HepG2 (cell line): ENCODE measurements around the gene FITM1. TPM values are rescaled to one million over a fixed set of nuclear protein-coding genes. Genes with fewer than 3 reads are reported as not detected.
A peak's percentile ranks its signal among the peaks of the same experiment; 100 is the strongest.

Experiments used
- ARHGAP35 ChIP-seq: sonication (generic); formaldehyde crosslinking; IDR thresholded peaks from 2 replicates; pipeline ENCODE4 v1.9.0; 2022; ENCODE audit warnings: mild to moderate bottlenecking, inconsistent platforms, moderate library complexity, missing genetic modification reagents, borderline replicate concordance
- EEA1 ChIP-seq: sonication (generic); formaldehyde crosslinking; IDR thresholded peaks from 2 replicates; pipeline ENCODE4 v1.5.1; 2020; ENCODE audit warnings: mild to moderate bottlenecking, missing genetic modification reagents, borderline replicate concordance
- EZH2 ChIP-seq: conservative IDR thresholded peaks from 2 replicates; pipeline ENCODE4 v1.6.1; 2012; ENCODE audit warnings: mild to moderate bottlenecking, low read depth, low read length, moderate library complexity
- FLYWCH1 ChIP-seq: sonication (generic); formaldehyde crosslinking; IDR thresholded peaks from 2 replicates; pipeline ENCODE4 v1.8.1; 2023; ENCODE audit warnings: mild to moderate bottlenecking, missing genetic modification reagents
- MLLT10 ChIP-seq: sonication (generic); formaldehyde crosslinking; IDR thresholded peaks from 2 replicates; pipeline ENCODE4 v1.4.0; 2020; ENCODE audit warnings: missing genetic modification reagents
- RAD21 ChIP-seq: fragments of 450-650 bp; formaldehyde crosslinking; IDR thresholded peaks from 2 replicates; pipeline ENCODE4 v1.5.0; 2020; ENCODE audit warnings: mild to moderate bottlenecking
- TAF1 ChIP-seq: sonication (generic); formaldehyde crosslinking; IDR thresholded peaks from 2 replicates; pipeline ENCODE4 v1.4.0; 2020; ENCODE audit warnings: missing genetic modification reagents
- TSC22D2 ChIP-seq: sonication (generic); formaldehyde crosslinking; IDR thresholded peaks from 2 replicates; pipeline ENCODE4 v1.5.1; 2020; ENCODE audit warnings: missing genetic modification reagents, mild to moderate bottlenecking, borderline replicate concordance
- ZMYM2 ChIP-seq: sonication (generic); formaldehyde crosslinking; IDR thresholded peaks from 2 replicates; pipeline ENCODE4 v1.8.0; 2022; ENCODE audit warnings: mild to moderate bottlenecking, missing genetic modification reagents
- ZNF564 ChIP-seq: sonication (generic); formaldehyde crosslinking; IDR thresholded peaks from 2 replicates; pipeline ENCODE4 v1.8.1; 2023; ENCODE audit warnings: mild to moderate bottlenecking, missing genetic modification reagents
- ZNF878 ChIP-seq: sonication (generic); formaldehyde crosslinking; IDR thresholded peaks from 2 replicates; pipeline ENCODE4 v1.8.1; 2023; ENCODE audit warnings: mild to moderate bottlenecking, missing genetic modification reagents, moderate library complexity
- polyA plus RNA-seq, 8 experiments: library from polyadenylated mRNA; depleted of rRNA in 3 of 8; stranded (reverse) in 7 of 8; unstranded in 1 of 8; fragments of >200 nt; fragmentation: Illumina TruSeq in 4 of 8; extraction: Trizol in 4 of 8; gene quantifications; 2 replicates each; pipeline versions ENCODE4 v1.2.1 to v1.2.3, GENCODE V29; 2011 to 2016; ENCODE audit warnings: low read depth in 4 of 8, missing spikeins in 1 of 8, mixed read lengths in 1 of 8; ENCODE audit not compliant: insufficient read depth in 1 of 8
- total RNA-seq, 5 experiments: library from RNA; depleted of rRNA; stranded (reverse); fragments of >200 nt; fragmentation: Illumina TruSeq; extraction: Trizol; gene quantifications; 2 replicates each; pipeline ENCODE4 v1.2.3, GENCODE V29; 2016; ENCODE audit warnings: low read depth in 1 of 5
- TF ChIP-seq, protein P1 (sequence below): IDR thresholded peaks from 2 replicates; pipeline ENCODE4 v1.6.1; 2018; ENCODE audit warnings: missing genetic modification reagents
- TF ChIP-seq, protein P2 (sequence below): sonication (generic); formaldehyde crosslinking; IDR thresholded peaks from 2 replicates; pipeline ENCODE4 v1.4.0; 2020; ENCODE audit warnings: missing genetic modification reagents
- TF ChIP-seq, protein P3 (sequence below): sonication (generic); formaldehyde crosslinking; IDR thresholded peaks from 2 replicates; pipeline ENCODE4 v1.4.0; 2020; ENCODE audit warnings: mild to moderate bottlenecking, low read depth, missing genetic modification reagents
- TF ChIP-seq, protein P4 (sequence below): sonication (generic); formaldehyde crosslinking; IDR thresholded peaks from 2 replicates; pipeline ENCODE4 v1.9.0; 2021; ENCODE audit warnings: mild to moderate bottlenecking, missing genetic modification reagents

FITM1 gene
- total and polyA plus RNA-seq, 2 of the 13 experiments (the other 11 are each of a cell fraction or from before 2014, with no cell fraction given): 2.7 to 5.8 TPM

DNA sequence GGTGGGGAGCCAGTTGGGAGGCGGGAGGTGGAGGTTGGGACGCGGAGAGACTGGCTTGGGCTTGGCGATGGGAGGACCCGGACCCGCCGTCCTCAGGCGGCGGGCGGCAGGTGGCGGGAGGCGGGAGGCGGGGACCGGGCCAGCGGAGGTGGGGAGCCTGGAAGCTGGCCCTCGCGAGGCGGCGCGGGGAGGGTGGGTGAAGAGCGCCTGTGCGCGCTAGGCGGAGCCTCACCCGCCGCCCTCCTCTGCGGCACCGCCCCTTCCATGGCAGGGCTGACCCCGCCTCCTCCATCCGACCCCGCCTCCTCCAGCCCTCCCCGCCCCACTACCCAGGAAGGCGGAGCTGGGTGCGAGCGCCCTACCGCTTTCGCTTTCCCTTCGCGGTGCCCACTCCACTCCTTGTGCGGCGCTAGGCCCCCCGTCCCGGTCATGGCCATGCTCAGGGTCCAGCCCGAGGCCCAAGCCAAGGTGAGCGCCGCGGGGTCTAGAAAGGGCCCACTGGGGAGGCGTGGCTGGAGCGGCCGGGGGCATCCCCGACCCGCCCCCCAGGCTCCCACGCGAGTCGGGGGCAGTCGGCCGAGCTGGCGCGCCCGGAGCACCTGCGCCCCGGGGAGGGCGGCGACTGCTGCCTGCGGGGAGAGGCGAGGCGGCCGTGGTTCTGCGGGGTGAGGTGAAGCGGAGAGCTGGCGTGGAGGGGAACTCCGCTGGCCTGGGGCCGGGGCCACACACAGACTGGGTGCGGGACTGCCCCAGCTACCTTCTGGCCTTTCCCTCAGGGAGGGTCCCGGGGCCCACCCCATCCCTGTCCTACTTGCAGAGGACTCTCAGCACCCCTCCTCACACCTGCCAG is 5.6 kb downstream of the FITM1 start, which contains the start of gene PSME1 (continued):
- TF ChIP-seq, protein P1, sequence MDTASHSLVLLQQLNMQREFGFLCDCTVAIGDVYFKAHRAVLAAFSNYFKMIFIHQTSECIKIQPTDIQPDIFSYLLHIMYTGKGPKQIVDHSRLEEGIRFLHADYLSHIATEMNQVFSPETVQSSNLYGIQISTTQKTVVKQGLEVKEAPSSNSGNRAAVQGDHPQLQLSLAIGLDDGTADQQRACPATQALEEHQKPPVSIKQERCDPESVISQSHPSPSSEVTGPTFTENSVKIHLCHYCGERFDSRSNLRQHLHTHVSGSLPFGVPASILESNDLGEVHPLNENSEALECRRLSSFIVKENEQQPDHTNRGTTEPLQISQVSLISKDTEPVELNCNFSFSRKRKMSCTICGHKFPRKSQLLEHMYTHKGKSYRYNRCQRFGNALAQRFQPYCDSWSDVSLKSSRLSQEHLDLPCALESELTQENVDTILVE: no peak
- no peak for TF ChIP-seq EZH2
- TF ChIP-seq MLLT10 (CRISPR knock-in tag): no peak
- TF ChIP-seq EEA1 (CRISPR knock-in tag): peak; percentile 16; the same call in 1 of the 2 replicates
- no peak for TF ChIP-seq ZNF878 (CRISPR knock-in tag)
- no peak for TF ChIP-seq ZMYM2
- no peak for TF ChIP-seq ZNF564
- TF ChIP-seq, protein P2, sequence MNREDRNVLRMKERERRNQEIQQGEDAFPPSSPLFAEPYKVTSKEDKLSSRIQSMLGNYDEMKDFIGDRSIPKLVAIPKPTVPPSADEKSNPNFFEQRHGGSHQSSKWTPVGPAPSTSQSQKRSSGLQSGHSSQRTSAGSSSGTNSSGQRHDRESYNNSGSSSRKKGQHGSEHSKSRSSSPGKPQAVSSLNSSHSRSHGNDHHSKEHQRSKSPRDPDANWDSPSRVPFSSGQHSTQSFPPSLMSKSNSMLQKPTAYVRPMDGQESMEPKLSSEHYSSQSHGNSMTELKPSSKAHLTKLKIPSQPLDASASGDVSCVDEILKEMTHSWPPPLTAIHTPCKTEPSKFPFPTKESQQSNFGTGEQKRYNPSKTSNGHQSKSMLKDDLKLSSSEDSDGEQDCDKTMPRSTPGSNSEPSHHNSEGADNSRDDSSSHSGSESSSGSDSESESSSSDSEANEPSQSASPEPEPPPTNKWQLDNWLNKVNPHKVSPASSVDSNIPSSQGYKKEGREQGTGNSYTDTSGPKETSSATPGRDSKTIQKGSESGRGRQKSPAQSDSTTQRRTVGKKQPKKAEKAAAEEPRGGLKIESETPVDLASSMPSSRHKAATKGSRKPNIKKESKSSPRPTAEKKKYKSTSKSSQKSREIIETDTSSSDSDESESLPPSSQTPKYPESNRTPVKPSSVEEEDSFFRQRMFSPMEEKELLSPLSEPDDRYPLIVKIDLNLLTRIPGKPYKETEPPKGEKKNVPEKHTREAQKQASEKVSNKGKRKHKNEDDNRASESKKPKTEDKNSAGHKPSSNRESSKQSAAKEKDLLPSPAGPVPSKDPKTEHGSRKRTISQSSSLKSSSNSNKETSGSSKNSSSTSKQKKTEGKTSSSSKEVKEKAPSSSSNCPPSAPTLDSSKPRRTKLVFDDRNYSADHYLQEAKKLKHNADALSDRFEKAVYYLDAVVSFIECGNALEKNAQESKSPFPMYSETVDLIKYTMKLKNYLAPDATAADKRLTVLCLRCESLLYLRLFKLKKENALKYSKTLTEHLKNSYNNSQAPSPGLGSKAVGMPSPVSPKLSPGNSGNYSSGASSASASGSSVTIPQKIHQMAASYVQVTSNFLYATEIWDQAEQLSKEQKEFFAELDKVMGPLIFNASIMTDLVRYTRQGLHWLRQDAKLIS (CRISPR knock-in tag): no peak; the same call in 1 of the 2 replicates
- TF ChIP-seq TAF1 (CRISPR knock-in tag): peak; percentile 86
- TF ChIP-seq TSC22D2 (CRISPR knock-in tag): peak; percentile 79
- peak; percentile 95 for TF ChIP-seq ARHGAP35
- TF ChIP-seq RAD21 (CRISPR knock-in tag): peak; percentile 71
- no peak for TF ChIP-seq FLYWCH1 (CRISPR knock-in tag)
- TF ChIP-seq, protein P3, sequence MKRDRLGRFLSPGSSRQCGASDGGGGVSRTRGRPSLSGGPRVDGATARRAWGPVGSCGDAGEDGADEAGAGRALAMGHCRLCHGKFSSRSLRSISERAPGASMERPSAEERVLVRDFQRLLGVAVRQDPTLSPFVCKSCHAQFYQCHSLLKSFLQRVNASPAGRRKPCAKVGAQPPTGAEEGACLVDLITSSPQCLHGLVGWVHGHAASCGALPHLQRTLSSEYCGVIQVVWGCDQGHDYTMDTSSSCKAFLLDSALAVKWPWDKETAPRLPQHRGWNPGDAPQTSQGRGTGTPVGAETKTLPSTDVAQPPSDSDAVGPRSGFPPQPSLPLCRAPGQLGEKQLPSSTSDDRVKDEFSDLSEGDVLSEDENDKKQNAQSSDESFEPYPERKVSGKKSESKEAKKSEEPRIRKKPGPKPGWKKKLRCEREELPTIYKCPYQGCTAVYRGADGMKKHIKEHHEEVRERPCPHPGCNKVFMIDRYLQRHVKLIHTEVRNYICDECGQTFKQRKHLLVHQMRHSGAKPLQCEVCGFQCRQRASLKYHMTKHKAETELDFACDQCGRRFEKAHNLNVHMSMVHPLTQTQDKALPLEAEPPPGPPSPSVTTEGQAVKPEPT (CRISPR knock-in tag): peak; percentile 34; the same call in 1 of the 2 replicates
- TF ChIP-seq, protein P4, sequence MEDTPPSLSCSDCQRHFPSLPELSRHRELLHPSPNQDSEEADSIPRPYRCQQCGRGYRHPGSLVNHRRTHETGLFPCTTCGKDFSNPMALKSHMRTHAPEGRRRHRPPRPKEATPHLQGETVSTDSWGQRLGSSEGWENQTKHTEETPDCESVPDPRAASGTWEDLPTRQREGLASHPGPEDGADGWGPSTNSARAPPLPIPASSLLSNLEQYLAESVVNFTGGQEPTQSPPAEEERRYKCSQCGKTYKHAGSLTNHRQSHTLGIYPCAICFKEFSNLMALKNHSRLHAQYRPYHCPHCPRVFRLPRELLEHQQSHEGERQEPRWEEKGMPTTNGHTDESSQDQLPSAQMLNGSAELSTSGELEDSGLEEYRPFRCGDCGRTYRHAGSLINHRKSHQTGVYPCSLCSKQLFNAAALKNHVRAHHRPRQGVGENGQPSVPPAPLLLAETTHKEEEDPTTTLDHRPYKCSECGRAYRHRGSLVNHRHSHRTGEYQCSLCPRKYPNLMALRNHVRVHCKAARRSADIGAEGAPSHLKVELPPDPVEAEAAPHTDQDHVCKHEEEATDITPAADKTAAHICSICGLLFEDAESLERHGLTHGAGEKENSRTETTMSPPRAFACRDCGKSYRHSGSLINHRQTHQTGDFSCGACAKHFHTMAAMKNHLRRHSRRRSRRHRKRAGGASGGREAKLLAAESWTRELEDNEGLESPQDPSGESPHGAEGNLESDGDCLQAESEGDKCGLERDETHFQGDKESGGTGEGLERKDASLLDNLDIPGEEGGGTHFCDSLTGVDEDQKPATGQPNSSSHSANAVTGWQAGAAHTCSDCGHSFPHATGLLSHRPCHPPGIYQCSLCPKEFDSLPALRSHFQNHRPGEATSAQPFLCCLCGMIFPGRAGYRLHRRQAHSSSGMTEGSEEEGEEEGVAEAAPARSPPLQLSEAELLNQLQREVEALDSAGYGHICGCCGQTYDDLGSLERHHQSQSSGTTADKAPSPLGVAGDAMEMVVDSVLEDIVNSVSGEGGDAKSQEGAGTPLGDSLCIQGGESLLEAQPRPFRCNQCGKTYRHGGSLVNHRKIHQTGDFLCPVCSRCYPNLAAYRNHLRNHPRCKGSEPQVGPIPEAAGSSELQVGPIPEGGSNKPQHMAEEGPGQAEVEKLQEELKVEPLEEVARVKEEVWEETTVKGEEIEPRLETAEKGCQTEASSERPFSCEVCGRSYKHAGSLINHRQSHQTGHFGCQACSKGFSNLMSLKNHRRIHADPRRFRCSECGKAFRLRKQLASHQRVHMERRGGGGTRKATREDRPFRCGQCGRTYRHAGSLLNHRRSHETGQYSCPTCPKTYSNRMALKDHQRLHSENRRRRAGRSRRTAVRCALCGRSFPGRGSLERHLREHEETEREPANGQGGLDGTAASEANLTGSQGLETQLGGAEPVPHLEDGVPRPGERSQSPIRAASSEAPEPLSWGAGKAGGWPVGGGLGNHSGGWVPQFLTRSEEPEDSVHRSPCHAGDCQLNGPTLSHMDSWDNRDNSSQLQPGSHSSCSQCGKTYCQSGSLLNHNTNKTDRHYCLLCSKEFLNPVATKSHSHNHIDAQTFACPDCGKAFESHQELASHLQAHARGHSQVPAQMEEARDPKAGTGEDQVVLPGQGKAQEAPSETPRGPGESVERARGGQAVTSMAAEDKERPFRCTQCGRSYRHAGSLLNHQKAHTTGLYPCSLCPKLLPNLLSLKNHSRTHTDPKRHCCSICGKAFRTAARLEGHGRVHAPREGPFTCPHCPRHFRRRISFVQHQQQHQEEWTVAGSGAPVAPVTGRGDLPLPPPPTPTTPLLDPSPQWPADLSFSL (CRISPR knock-in tag): no peak
